ENCODE results near the gene SPAM1.

- TF ChIP-seq CTCF (IDR thresholded peaks at IDR 0.05 in 4 of 5, conservative IDR thresholded peaks at IDR 0.05 in 1 of 5), result no peak
- TF ChIP-seq POLR2A (IDR thresholded peaks at IDR 0.05), result no peak
Measured at GRCh38 chr7:123977081-123977480, 52.0 kb downstream of the SPAM1 start.
